GM19035 (cell line): ENCODE measurements around the gene ULK1.
"Not testable (repeated sequence)": the region's sequence is repeated elsewhere in the genome, so short reads cannot be mapped to it uniquely, and the experiment has no call there.

Experiments
- ATAC-seq: cut with Tn5 transposase; IDR thresholded peaks from one replicate; pipeline ENCODE4 v1.9.1; 2021; ENCODE audit not compliant: unreplicated experiment

The ULK1 gene

DNA sequence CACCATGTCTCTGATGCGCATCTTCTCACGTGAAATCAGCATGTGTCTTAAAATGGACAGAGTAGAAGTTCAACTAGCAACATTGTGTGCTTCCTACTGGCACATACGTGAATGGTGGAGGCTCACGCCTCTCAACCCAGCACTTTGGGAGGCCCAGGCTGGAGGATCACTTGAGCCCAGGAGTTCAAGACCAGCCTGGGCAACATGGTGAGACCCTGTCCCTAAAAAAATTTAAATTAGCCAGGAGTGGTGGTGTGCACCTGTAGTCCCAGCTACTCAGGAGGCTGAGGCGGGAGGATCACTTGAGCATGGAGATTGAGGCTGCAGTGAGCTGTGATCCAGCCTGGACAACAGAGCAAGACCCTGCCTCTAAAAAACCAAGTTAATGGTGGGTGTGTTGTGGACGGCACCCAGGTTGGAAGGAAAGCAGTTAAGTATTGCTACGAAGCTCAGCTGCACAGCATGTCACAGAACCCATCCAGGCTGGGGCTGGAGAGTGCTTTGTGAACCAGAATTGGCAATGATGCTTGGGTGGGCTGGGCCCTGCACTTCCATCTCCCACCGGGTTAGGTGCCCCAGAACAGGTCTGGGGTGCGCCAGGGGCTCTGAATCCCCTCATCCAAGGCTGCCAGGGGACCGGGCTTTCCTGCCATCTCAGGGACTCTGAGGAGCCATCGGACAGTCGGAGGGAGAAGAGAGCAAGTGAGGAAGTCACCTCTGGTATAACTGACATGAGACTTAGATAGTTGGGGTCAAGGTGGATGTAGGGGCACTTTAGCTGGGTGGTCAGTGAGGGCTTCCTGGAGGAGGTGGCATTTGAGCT lies 33.0 kb upstream of the ULK1 start:
- ATAC-seq: no peak

DNA sequence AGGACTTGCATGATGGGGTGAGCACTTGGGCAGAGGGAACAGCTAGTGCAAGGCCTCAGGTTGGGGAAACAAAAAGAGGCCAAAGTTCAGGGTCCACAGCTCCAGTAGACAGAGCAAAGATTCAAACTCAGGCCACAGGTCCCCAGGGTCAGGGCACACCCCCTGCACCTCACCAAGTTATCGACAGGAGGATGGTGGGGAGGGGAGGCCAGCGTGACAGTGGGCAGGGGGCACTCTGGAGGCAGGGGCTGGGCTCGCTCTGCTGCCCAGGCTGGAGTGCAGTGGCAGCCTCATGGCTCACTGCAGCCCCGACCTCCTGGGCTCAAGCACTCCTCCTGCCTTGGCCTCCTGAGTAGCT lies 32.4 kb upstream of the ULK1 start:
- ATAC-seq: no peak

DNA sequence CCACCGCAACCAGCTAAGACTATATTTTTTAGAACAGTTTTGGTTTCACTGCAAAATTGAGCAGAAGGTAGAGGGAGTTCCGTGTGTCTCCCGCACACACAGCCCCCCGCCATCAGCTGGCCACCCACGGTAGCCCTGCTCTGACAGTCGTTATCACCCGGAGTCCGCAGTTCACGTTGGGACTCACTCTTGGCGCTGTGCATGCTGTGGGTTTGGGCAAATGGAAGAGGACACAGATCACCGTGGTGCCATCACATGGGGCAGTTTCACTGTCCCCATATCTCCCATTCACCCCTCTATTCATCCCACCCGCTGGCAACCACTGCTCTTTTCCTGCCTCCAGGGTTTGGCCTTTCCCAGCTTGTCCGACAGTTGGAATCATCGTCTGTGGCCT lies 31.8 kb upstream of the ULK1 start:
- ATAC-seq: no peak

DNA sequence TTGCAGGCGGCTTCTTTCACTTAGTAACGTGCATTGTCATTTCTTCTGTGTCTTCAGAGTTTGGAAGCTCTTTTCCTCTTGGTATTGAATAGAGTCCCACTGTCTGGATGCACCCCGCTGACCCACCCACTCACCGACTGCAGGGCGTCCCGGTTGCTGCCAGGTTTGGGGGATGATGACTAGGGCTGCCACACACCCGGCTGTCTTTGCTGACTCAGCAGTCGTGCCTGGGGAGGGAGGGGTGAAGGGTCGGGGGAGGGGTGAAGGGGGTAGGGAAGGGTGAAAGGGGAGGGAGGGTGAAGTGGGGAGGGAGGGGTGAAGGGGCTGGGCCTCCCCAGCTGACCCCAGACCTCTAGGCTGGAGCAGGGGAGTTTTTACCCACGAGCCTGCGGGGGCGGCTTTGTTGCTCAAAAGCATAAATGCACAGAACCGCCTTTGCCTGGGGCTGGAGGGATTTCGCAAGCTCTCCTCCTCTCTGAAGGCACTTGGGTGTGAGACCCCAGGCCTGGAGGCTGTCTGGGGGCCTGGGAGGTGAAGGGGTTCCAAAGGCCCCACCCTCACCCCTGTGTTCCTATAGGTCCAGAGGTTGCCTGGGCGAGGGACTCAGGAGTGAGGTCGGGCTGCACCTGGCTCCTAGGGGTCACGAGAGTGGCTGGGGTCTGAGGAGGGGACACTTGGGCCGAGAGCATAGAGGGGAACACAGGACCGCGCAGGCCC lies 31.3 kb upstream of the ULK1 start:
- no peak for ATAC-seq

DNA sequence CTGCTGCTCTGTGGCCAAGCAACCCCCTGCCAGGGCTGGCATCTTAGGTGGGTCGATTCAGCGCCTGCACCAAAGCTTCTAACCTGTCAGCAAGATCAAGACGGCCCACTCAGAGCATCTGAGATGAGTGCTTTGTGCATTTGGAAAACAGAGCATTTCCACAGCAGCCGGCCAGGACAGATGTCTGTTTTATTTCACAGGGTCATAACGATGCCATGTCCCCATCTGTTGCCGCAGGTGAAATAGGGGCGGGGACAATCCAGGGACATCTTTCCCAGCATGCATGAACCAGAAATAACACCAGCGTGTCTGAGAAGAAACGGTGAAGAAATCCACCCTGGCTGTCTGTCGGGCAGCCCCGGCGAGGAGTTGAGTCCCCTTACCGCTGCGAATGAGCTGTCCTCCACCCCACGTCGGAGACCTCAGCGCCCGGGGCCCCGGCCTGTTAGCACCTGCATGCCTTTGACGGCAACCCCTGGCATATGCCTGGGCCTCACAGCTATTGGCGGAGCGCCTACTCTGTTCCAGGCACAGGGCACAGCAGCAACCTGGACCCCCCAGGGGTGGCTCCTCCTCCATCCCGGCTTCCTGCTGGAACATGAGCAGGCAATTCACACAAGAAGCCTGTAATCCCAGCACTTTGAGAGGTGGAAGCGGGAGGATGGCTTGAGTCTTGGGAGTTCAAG lies 30.6 kb upstream of the ULK1 start:
- no peak for ATAC-seq

DNA sequence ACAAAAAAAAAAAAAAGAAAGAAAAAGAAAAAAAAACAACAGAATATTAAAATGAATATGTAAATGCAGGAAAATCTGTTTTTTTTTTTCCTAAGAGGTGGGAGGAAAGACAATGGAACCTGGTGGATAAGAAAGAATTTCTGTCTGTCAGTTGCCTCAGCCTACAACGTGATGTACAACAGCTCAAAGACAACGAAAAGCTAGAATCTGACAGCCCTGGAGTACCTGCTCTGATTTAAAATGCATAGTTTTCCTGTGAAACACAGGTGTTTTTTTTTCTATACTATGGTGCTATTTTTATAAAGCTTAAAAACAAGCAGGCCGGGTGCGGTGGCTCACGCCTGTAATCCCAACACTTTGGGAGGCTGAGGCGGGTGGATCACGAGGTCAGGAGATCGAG lies 30.0 kb upstream of the ULK1 start:
- ATAC-seq: no peak

DNA sequence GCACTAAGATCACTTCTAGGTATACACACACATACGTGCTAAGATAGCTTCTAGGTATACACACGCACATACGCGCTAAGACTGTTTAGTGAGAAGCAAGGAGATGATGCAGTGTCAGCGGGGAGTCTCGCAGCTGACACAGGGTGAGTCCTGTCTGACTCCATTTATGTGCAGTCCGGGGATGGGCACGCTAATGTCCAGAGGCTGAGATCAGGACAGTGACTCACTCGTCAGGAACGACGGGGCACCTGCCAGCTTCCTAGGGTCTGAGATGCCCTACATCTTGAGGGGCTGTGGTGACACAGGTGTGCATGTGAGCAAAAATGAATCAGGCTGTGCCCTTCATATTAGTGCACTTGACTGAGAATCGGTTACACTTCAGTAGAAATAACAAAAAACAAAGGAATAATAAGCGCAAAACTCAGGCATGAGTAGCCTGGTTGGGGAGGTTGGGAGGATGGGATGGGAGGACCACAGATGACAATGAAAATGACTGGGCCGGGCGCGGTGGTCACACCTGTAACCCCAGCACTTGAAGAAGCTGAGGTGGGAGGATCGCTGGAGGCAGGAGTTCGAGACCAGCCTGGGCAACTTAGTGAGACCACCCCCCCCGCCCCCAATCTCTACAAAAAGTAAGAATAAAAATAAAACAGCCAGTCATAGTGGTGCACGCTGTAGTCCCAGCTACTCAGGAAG lies 29.1 kb upstream of the ULK1 start:
- no peak for ATAC-seq

DNA sequence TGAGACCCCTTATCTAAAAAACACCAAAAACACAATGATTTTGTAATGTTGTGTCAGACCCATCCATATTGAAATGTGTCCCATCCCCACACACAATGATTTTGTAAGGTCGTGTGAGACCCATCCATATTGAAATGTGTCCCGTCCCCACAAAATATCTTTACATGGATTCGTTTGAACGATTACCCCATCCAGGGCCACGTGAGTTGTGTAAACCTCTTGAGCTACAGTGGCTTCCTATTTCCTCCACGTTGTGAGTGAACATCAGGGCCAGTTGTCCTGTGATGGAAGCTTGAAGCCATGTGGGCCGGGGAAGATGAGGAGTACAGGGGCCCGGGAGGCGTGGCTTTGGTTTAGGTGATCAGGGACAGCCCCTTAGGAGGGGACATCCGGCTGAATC lies 27.0 kb upstream of the ULK1 start:
- no peak for ATAC-seq

DNA sequence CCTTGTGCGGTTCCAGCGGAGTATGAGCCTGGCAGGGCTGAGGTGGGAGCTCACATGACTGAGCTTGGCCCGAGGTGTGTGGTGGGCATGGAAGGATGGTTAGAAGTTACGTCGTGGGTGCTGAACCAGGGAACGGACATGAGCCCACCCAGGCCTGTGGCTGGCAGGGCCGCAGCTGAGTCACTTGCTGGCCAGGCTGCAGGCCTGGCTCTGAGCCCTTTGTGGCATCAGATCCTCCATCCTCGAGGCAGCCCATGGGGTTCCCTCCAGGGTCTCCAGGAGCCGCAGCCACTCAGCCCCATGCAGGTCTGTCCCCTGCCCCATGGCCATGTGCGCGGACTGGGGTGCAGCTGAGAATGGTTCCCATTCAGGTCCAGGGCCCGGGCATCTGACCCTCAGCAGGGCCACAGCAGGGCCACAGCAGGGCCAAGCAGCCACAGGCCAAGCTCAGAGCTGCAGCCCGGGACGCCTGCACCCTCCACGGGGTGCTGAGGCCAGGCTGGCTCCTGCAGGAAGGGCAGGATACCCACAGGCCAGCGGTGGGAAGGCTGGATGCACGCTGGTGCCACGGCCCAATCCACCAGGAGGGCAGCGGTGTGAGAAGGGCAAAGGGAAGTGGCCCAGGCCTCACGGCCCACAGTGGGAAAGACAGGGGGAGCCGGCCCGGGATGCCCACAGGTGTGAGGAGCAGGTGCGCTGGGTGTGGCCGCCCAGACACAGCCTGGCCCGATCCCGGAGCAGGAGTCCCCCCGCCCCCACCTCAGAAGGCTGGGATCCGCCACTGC lies 26.3 kb upstream of the ULK1 start:
- ATAC-seq: no peak

DNA sequence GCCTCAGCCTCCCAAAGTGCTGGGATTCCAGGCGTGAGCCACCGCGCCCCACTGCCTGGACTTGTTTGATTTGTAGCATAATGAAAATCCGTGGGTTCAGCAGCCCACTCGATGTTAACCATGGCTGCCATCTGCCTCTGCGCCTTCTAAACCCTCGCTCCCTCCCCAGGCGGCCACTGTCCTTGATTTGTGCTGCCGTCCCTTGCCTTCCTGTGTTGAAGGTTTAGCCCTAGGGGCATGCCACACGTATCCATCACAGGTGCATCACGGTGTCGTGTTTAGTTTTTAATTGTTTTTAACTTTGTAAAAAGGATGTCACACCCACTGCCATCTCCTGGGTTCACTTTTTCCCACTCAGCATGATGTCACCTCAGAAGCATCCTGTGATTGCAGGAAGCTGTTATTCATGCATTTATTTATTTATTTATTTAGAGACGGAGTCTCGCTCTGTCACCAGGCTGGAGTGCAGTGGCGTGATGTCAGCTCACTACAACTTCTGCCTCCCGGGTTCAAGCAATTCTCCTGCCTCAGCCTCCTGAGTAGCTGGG lies 24.5 kb upstream of the ULK1 start:
- no peak for ATAC-seq

DNA sequence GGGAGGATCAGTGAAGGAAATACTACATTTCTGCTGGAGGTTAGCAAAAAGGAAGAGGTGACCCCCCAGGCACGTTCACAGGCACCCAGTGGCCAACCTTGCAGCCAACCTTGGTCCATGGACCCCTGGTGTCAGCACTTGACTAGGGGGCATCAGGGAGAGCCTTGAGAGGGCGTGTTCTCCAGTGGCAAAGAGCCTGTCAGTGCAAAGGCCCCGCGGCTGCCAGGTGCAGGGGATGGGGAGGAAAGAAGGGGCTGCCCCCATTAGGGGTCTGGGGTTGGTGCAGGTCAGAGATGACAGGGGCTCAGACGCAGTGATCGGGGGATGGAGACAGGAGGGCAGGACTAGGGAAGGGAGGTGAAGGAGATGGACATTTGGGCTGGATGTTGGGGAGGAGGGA lies 22.7 kb upstream of the ULK1 start:
- ATAC-seq: no peak

DNA sequence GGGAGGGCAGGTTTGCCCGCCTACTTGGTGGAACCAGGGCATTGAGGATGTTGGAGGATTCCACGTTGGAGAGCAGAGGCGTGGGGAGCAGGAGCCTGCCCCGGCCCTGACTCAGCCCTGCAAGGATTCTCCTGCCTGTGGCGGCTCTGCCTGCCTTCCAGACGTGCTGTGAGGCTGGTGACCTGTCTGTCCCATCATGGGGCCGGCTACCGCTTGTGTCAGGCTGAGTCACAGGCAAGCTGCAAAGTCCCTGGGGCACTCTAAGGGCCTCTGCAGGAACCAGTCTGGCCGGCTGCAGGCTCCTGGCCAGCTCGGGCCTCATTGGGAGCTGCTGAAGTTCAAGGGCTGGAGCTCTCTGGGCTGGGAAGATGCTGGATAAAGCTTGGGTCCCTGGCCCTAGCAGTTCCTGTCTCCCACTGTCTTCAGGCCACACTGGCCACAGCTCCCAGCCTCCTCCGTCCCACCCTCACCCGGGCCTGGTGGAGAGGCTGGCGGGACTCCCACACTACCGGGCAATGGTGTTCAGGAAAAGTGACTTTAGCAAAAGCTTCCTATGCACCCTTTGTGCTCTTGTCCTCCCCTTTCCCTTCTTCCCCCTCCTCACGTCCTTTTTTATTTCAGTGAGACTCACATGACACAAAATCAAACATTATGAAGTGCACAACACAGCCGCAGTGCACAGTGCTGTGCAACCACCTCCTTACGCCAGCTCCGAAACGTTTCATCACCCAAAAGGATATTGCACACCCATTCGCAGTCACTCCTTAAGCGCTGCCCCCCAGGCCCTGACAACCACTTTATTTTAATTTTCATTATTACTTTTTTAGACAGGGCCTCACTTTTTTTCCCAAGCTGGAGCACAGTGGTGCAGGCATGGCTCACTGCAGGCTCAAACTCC lies 22.0 kb upstream of the ULK1 start:
- ATAC-seq: no peak

DNA sequence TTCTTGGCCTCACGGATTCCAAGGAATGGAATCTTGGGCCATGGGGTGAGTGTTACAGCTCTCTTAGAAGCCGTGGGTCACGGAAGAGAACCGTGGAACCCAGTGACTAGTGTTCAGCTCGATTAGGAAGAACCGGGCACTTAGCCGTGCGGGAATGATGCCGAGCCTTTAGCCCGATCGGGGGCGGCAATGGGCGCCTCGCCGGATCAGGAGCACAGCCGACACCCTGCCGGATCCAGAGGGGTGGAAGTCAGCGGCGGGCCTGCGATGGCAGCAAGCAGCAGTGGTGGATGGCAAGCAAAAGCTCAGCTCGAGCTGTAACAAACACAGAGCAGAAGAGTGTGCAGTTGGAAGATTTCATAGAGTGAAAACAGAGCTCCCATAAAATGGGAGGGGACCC lies 21.1 kb upstream of the ULK1 start:
- no peak for ATAC-seq

DNA sequence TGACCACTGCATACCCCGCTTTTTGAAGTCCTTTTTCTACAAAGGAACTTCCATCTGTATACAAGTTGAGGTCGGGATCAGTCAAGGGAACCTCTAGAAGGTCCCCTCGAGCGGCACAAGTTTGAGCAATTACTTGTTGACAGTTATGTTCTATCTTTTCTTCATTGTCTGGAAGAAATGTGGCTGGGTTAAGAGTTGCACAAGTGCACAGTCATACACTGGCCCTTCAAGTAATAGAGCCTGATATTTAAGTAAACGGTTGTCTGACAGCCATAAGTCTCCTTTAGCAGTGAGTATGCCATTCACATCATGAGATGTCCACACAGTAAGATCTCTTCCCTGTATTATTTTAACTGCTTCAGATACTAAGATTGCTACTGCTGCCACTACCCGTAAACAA lies 19.4 kb upstream of the ULK1 start:
- ATAC-seq: not testable (repeated sequence)

DNA sequence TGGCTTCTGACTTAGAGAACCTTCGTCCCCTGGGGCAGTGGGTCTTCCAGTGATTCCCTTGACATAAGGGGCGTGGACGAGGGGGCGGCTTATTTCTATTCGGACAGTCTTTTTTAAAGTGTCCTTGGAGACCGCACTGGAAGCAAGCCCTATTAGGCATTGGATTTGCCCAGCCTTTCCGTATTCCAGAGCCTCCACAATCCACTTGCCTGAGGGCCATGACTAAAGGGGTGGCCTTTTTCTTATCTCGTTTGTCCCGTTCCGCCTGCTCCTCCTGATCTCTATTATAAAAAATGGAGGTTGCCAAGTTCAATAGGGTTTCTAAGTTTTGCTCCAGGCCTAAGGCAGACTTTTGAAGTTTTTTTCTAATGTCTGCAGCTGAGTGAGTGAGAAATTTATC lies 17.2 kb upstream of the ULK1 start:
- not testable (repeated sequence) for ATAC-seq

DNA sequence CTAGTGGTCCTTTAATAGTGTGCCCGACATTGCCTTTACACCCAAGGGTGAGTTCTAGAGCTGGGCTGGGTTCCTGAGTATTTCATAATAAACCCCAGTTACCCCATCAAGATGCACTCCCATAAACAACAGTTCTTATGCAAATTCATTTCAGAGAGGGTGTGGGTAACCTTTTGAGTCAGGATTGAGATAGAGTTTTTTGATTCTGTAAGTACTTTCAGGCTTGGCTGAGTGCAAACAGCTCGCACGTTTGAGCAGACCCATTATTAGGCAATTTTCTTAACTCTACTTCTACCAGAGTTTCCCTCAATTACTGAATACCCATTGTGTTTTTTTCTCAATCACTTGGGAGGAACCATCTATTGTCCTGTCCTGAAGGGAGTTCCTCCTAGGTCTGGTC lies 16.0 kb upstream of the ULK1 start:
- not testable (repeated sequence) for ATAC-seq

DNA sequence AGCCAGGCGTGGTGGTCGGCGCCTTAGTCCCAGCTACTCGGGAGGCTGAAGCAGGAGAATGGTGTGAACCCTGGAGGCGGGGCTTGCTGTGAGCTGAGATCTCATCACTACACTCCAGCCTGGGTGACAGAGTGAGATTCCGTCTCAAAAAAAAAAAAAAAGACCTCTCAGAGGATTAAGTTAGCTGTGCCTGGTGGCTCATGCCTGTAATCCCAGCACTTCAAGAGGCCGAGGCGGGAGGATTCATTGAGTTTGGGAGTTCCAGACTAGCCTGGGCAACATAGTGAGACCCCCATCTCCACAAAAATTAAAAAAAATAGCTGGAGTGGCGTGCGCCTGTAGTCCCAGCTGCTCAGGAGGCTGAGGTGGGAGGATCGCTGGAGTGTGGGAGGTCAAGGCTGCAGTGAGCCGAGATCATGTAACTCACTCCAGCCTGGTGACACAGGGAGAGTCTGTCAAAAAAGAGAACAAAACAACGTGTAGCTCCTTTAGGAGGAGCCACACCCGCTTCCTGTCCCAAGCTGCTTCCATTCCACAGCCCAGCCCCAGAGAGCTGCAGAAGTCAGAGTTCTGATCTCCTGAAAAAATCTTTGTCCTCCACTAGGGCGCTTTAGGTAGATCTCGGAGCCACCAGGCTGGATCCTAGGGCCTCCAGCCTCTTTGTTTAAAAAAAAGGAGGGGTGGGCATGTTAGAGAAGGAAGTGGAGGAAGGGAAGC lies 11.5 kb upstream of the ULK1 start:
- no peak for ATAC-seq

DNA sequence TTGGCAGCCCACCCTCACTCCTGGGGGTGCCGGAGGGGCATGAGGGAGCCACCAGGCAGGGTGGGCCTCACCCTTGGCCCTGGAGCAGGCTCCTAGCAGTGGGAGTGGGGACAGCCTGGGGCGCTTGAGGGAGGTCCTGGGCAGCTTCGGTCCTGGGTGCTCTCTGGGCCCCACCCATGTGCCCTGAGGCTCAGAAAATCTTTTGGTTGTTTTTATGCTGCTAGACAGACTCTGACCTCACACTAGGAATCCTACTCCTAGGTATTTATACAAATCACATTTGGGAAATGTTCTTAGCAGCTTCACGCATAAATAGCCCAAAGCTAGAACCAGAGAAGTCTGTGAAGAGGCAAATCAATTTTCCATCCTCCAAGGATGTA lies 10.9 kb upstream of the ULK1 start:
- no peak for ATAC-seq

DNA sequence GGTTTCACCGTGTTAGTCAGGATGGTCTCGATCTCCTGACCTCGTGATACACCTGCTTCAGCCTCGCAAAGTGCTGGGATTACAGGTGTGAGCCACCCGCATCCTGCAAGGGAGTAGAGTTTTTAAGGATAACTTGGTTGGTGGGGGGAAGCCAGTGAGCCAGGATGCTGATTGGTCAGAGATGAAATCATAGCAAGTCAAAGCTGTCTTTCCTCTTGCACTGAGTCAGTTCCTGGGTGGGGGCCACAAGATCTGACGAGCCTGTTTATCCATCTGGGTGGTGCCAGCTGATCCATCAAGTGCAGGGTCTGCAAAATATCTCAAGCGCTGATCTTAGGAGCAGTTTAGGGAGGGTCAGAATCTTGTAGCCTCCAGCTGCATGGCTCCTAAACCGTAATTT lies 9.3 kb upstream of the ULK1 start:
- not testable (repeated sequence) for ATAC-seq
